Activated CD4-positive, alpha-beta T cell treated with anti-CD3 and anti-CD28 coated beads, Interleukin-2, amount 50 U/mL, for 16 hours (primary cell): Measurements from ENCODE around the gene WDR41.
"Not testable (repeated sequence)": the region's sequence is repeated elsewhere in the genome, so short reads cannot be mapped to it uniquely, and the experiment has no call there.

Source experiments
- DNase-seq: peaks from one replicate; pipeline ENCODE4 v3.0.0-alpha.2; 2020

WDR41 gene

DNA sequence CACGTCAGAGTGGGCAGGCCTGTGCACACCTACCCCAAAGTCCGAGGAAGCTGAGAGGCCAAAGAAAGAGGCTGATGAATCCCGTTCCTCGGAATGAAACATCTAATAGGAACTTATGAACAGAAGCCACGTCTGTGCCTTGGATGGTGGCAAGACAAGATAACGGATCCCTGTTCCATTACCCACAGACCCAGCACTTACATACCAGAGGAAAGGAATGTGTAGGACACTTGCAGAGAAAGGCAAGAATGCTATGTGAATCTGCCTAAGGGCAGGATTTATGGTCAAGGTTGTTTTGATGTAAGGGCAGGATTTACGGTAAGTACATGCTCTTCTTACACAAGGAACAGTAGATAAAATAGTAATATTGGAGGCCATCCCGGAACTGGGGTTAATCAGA is 93.2 kb downstream of the WDR41 start:
- DNase-seq: no peak

DNA sequence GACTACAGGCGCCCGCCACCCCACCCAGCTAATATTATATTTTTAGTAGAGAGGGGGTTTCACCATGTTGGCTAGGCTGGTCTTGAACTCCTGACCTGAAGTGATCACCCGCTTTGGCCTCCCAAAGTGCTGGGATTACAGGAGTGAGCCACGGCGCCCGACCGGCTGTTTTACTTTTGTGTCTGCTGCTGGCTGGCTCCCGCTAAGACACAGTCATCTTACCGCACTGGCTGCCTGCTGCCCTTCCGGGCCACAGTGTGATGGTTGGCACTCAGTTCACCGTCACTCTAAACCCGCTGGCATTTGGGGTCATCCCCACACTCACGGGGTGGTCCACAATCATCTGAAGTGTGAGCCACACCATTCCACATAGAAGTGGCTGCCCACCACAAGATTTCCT is 93.7 kb downstream of the WDR41 start:
- no peak for DNase-seq

DNA sequence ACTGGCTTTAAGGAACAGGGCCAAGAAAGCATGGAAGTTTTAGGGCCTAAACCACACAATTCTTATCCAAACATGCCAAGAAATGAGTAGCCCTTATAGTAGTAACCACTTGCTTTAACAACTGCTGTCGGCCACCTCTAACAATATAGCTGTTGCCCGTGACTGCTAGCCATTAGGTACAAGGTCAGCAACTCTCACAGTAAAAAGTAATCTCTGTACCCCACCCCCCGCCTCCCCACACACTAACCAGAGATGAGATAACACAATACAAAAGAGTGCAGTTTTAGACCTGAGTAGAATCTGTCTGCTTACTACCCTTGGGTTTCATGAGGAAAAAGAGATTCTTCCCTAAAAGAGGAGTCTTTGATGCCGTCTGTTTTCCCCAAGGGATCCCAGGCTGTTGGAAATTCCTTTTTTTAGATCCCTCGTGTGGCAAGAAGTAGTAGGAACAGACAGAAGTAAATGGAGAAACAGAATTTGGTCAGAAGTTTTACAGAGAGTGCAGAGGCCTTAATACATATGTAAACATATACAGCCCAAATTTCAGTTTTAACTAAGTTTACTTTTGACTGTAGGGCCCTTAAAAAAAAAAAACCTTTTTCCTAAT is 94.3 kb downstream of the WDR41 start:
- no peak for DNase-seq

DNA sequence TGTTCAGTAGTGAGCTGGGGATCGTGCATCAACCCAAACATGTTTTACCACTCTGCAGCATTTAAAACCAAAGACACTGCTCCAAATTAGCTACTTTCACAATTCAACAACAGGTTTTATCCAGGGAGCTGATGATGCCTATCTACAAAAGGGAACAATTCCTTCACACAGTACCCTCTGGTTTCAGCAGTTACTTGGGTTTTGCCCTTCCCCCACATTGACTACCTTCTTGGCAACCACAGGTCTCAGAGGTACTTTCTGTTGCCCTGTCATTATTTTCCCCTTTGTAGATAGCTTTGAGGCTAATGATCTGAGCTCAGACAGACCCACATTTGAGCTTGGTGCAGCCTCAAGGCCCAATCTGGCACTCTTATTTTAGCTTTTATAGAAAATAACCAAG is 96.1 kb downstream of the WDR41 start:
- DNase-seq: no peak

DNA sequence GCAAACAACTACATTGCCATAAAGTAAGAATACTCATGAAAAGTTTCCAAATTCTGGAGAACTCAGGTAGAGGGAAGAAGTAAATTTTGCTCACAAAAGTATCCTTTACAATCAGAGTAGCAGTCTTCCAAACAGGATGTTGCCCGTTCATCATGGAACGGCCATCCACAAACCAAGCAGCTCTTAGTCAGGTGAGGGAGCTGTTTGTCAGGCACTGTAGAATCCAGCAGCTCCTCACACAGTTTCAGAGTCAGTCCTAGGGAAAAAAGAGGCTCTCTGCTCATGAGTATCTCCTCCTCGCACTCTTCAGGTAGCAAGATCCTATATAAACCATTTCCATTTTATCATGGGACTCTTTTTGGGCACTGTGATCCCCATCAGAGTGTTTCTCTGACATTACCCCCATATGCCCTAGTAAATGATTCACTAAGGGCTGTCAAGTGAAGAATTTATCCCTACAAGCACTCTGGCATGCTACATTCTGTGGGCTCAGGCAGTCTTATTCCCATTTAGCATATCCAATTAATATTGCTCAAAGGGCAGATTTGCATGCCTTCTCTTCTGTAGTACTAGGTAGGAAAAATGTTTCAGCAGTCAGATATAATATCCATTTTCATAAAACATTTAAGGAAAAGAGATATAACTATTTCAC is 97.9 kb downstream of the WDR41 start:
- DNase-seq: no peak

DNA sequence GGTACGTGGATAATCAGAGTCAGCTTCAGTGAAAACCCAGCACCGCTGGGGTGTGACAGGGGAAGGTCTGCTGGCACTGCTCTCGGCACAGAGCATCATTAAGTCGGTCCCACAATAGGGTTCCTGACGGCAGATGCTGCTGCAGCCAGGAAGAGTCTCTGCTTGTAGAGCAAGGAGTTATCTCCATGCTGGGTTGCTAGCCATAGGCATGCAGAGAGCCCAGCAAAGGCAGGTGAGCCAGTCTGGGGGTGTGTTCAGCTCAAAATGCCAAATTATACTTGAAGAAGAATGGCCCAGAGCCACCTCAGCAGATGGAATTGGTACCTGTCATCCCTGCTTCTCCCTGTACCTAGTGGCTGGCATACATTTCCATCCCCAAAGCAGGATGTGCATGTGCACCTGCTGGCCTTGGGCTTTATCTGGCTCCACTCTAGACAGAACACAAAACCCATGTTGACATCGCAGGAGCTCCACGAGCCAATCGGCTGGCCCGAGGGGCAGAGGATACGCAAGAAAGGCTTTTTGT is 100.8 kb downstream of the WDR41 start:
- no peak for DNase-seq

DNA sequence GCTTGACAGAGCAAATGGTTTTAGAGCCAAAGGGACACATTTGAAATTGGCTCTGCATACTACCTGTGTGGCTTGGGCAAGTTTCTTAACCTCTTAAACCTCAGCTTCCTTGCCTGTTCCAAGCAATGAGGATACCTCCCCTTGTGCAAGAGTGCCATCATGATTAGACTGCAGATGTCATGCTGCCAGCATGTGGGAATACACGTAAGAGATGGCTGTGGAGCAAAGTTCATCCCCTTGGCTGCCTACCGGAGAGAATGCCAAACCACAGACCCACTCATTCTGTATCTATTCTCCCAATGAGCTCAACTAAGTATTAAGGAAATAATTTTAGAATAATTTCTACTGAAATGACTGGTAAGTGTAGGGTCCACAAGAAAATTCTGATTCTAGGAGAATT is 101.3 kb downstream of the WDR41 start:
- no peak for DNase-seq

DNA sequence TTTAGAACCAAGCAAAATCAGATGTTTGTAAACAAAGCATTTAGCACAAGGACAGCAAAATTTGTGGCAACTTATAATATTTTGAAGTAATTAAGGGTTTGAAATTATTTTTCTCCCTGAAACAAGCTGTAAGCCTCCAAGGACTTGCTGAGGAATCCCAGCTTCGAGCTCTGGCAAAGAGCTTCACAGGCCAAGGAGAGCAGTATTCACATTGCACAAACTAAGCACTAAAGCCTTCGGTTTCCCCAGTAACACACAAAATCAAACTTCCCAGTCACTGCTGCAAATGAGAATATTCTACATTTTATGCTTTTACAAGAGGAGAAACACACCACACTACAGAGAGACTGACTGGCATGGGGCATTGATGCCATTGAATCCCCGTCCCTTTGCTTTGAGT is 101.9 kb downstream of the WDR41 start:
- no peak for DNase-seq

DNA sequence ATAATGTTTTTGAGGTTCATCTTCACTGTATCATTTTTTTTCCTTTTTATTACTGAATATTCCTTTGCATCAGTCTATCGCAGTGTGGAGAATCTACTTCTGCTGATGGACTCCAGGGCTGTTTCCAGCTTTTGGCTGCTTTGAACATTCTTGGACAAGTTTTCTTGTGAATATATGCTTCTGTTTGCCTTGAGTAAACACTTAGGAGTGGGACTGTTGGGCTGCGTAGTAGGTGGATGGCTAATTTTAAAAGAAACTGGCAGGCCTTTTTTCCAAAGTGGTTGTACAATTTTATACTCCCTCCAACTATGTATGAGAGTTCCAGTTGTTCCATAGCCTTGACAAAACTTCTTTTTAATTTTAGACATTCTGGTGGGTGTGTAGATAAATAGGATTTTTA is 102.4 kb downstream of the WDR41 start:
- no peak for DNase-seq

DNA sequence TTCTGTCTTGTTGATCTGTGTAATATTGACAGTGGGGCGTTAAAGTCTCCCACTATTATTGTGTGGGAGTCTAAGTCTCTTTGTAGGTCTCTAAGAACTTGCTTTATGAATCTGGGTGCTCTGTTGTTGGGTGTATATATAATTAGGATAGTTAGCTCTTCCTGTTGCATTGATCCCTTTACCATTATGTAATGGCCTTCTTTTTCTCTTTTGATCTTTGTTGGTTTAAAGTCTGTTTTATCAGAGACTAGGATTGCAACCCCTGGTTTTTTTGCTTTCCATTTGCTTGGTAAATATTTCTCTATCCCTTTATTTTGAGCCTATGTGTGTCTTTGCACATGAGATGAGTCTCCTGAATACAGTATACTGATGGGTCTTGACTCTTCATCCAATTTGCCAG is 105.8 kb downstream of the WDR41 start:
- DNase-seq: not testable (repeated sequence)

DNA sequence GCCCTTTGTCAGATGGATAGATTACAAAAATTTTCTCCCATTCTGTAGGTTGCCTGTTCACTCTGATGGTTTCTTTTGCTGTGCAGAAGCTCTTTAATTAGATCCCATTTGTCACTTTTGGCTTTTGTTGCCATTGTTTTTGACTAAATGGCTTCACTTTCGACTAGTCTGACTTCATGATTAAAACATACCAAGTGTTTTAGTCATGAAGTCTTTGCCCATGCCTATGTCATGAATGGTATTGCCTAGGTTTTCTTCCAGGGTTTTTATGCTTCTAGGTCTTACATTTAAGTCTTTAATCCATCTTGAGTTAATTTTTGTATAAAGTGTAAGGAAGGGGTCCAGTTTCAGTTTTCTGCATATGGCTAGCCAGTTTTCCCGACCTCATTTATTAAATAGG is 108.8 kb downstream of the WDR41 start:
- not testable (repeated sequence) for DNase-seq
